ENCODE data around the gene CCDC24.

CCDC24 gene

GRCh38 chr1:44029260-44029910, 38.0 kb downstream of the CCDC24 start:
- Histone ChIP-seq H2AFZ (ENCODE audit: low read length) (peak overlapping the region; percentile 76), H3F3A (ENCODE audit: insufficient read depth, low read length) (peaks cover 3% of the 10 kb centered on the region; the same call in 1 of the 2 replicates)

DNA sequence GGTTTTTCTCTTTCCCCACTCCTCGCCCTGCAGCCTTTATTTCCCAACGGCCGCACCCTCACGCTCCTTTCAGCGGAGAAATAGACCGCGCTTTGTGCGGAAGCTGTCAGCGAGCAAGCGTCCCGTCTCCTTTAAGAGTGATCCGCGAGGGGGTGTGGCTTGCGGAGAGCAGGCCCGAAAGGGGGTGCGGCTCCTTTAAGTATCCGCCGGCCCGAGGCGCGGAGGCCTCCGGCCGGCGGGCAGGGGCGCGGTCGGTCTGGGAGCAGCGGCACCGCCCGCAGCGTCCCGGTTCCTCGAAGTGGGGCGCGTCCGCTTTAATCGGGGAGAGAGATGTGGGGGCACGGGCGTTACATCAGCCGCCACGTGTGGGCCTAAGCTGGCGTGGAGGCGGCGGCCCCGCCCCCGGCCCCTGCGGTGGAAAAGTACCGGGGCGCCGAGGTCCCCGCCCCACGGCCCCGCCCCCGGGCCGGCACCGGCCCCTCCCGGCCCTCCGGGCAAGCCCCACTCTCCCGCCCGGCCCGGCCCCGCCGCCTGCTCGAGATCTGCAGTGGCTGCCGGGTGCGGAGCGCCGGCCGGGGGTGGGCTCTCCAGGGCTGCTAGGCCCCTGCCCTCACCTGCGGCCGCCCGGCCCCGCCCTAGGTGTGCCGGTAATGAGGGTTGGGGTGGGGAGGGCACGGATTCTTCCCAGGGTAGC, 38.7 kb downstream of the CCDC24 start:
- H3K9ac ChIP-seq (ENCODE audit: low read length) = peak overlapping the region; percentile 79; the same call in 1 of the 2 replicates
- peaks cover 21% of the 10 kb centered on the region for H3K4me1 ChIP-seq (ENCODE audit: low read length)
- H3K36me3 ChIP-seq (replicated peaks; ENCODE audit: insufficient read depth, low read length) = no peaks in the 10 kb centered on the region
- H3K4me3 ChIP-seq (ENCODE audit: low read length) = peak overlapping the region; percentile 92
- peak overlapping the region; percentile 64; the same call in 1 of the 2 replicates for H3K27ac ChIP-seq (ENCODE audit: low read length)
- H3K27me3 ChIP-seq (replicated peaks; ENCODE audit: insufficient read depth, low read length) = no peaks in the 10 kb centered on the region
- no peaks in the 10 kb centered on the region for H3K9me2 ChIP-seq (replicated peaks; ENCODE audit: insufficient read depth, low read length)
- H3F3A ChIP-seq (ENCODE audit: insufficient read depth, low read length) = peaks cover 3% of the 10 kb centered on the region; the same call in 1 of the 2 replicates
- no peaks in the 10 kb centered on the region for H4K20me1 ChIP-seq (ENCODE audit: insufficient read depth, low read length)
- H3K4me2 ChIP-seq (ENCODE audit: low read depth, low read length) = peak overlapping the region; percentile 89
- TF ChIP-seq CTCF (IDR thresholded peaks at IDR 0.05; ENCODE audit: low read length) (no peak), EZH2phosphoT487 (IDR thresholded peaks at IDR 0.05; ENCODE audit: low read length) (no peak), EZH2 (optimal IDR thresholded peaks at IDR 0.05; ENCODE audit: low read depth, low read length) (no peak)
- H2AFZ ChIP-seq (ENCODE audit: low read length) = peak overlapping the region; percentile 89
- H3K9me3 ChIP-seq (replicated peaks; ENCODE audit: insufficient read depth, low read length) = no peaks in the 10 kb centered on the region
- peak; percentile 95 for DNase-seq
- no peaks in the 10 kb centered on the region for H3K79me2 ChIP-seq (ENCODE audit: low read length)

More at GRCh38 chr1:44029260-44029910, 38.0 kb downstream of the CCDC24 start:
- H3K4me1 ChIP-seq (ENCODE audit: low read length) = peaks cover 21% of the 10 kb centered on the region
- no peaks in the 10 kb centered on the region for H3K79me2 ChIP-seq (ENCODE audit: low read length)
- peak overlapping the region; percentile 64; the same call in 1 of the 2 replicates for H3K9ac ChIP-seq (ENCODE audit: low read length)
- H3K9me2 ChIP-seq (replicated peaks; ENCODE audit: insufficient read depth, low read length) = no peaks in the 10 kb centered on the region
- peak overlapping the region; percentile 84 for H3K4me2 ChIP-seq (ENCODE audit: low read depth, low read length)
- H4K20me1 ChIP-seq (ENCODE audit: insufficient read depth, low read length) = no peaks in the 10 kb centered on the region
- DNase-seq = no peak
- peak overlapping the region; percentile 70 for H3K4me3 ChIP-seq (ENCODE audit: low read length)
- peak overlapping the region; percentile 64; the same call in 1 of the 2 replicates for H3K27ac ChIP-seq (ENCODE audit: low read length)
- H3K27me3 ChIP-seq (replicated peaks; ENCODE audit: insufficient read depth, low read length) = no peaks in the 10 kb centered on the region
- H3K36me3 ChIP-seq (replicated peaks; ENCODE audit: insufficient read depth, low read length) = no peaks in the 10 kb centered on the region
- H3K9me3 ChIP-seq (replicated peaks; ENCODE audit: insufficient read depth, low read length) = no peaks in the 10 kb centered on the region
- no peak for TF ChIP-seq EZH2 (optimal IDR thresholded peaks at IDR 0.05; ENCODE audit: low read depth, low read length)

DNA sequence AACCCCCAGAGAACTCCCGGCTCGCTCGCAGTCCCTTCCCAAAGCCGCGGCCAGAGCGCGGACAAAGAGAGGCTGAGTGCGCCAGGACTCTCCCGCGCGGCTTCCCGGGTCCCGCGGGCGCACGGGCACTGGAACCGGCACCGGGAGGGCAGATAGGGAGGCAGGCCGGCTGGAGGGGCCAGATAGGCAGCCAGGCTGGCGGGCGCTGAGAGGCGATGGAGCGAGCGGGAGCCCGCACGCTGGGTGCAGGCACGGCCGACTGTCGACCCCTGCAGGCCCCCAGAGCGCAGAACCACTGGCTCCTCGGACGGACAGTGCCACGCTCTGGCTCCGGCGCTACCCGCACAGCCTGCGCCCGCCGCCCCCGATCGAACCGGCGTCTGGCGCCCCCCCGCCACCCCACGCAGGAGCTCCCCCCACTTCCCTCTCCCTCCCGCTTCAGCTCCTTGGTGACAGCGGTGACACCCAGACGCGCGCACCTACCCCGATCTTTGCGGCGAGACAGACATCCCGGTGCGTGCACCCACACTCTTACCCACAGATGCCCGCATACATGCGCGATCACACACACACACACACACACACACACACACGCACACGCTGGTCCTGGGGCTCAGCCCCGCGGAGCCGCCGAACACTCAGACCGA, 39.3 kb downstream of the CCDC24 start:
- peak overlapping the region; percentile 79 for H3K9ac ChIP-seq (ENCODE audit: low read length)
- no peaks in the 10 kb centered on the region for H3K79me2 ChIP-seq (ENCODE audit: low read length)
- peak overlapping the region; percentile 89 for H2AFZ ChIP-seq (ENCODE audit: low read length)
- H3K4me2 ChIP-seq (ENCODE audit: low read depth, low read length) = peak overlapping the region; percentile 89
- H3K27ac ChIP-seq (ENCODE audit: low read length) = peak overlapping the region; percentile 36; the same call in 1 of the 2 replicates
- TF ChIP-seq CTCF (IDR thresholded peaks at IDR 0.05; ENCODE audit: low read length) = peak; percentile 16
- TF ChIP-seq EZH2phosphoT487 (IDR thresholded peaks at IDR 0.05; ENCODE audit: low read length) = no peak
- peak; percentile 29 for DNase-seq
- no peaks in the 10 kb centered on the region for H3K9me3 ChIP-seq (replicated peaks; ENCODE audit: insufficient read depth, low read length)
- no peaks in the 10 kb centered on the region for H3K9me2 ChIP-seq (replicated peaks; ENCODE audit: insufficient read depth, low read length)
- no peaks in the 10 kb centered on the region for H3K36me3 ChIP-seq (replicated peaks; ENCODE audit: insufficient read depth, low read length)
- no peaks in the 10 kb centered on the region for H3K27me3 ChIP-seq (replicated peaks; ENCODE audit: insufficient read depth, low read length)
- peaks cover 3% of the 10 kb centered on the region; the same call in 1 of the 2 replicates for H3F3A ChIP-seq (ENCODE audit: insufficient read depth, low read length)
- H3K4me3 ChIP-seq (ENCODE audit: low read length) = peak overlapping the region; percentile 92
- peaks cover 20% of the 10 kb centered on the region for H3K4me1 ChIP-seq (ENCODE audit: low read length)
- H4K20me1 ChIP-seq (ENCODE audit: insufficient read depth, low read length) = no peaks in the 10 kb centered on the region

All from MM.1S (cell line).